Sciatic nerve (tissue), 2 donors: ENCODE data around the gene HES4. TPM values are rescaled to one million over a fixed set of nuclear protein-coding genes. Genes with fewer than 3 reads are reported as not detected.
A peak's percentile ranks its signal among the peaks of the same experiment; 100 is the strongest.

Experiments
- ATAC-seq: fragments of 200-7000 bp; cut with Tn5 transposase; one replicate; pipeline ENCODE4 v1.9.1; 2020; ENCODE audit warnings: mild to moderate bottlenecking, moderate library complexity
- DNase-seq: peaks from one replicate; pipeline ENCODE4 v3.0.0-alpha.2; 2020; ENCODE audit warnings: low spot score
- intact Hi-C: fragments of 100-400 bp; cut with DNase I; formaldehyde crosslinking; loops from one replicate; pipeline ENCODE4 v1.14.2; 2022
- total RNA-seq: library from RNA; stranded (reverse); fragmentation: NEBNext Ultra II Directional; extraction: Animal tissue kit (Norgen Biotek cat#: 25700); gene quantifications from one replicate; pipeline ENCODE4 v1.2.1, GENCODE V29; 2021
- donor health status: DM: no; HTN: no; CAD: no.
- donor health status: DM: no; HTN: no; CAD: no.

Gene HES4
- total RNA-seq, 1 donor from 2014 or later, result 30.5 TPM

DNA sequence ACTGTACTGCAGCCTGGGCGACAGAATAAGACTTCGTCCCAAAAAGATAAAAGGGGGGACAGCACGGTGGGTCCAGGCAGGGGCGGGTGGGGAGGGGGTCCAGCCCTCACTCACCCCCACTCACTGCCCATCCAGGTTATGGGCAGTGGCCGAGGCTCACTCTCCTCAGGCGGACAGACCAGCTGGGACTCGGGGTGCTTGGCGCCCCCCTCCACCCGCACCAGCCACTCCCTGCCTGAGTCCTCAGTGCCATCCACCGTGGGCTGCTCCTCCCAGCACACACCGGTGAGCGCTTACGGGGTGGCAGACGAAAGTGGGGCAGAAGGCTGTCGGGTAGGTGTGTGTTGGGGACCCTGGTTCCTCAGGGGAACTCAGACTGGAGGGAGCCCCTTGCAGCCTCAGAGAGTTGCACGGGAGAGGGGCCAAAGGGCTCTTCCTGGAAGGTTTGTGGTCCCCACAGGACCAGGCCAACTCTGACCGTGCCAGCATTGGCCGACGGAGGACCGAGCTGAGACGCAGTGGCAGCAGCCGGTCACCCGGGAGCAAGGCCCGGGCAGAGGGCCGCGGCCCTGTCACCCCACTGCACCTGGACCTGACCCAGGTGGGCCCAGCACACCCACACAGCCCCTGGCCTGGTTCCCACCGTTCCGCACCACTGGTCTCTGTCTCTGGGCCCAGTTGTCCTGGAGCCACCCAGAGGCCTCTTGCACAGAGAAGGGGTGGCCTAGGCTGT lies 27.0 kb downstream of the HES4 start:
- ATAC-seq, result no peak

DNA sequence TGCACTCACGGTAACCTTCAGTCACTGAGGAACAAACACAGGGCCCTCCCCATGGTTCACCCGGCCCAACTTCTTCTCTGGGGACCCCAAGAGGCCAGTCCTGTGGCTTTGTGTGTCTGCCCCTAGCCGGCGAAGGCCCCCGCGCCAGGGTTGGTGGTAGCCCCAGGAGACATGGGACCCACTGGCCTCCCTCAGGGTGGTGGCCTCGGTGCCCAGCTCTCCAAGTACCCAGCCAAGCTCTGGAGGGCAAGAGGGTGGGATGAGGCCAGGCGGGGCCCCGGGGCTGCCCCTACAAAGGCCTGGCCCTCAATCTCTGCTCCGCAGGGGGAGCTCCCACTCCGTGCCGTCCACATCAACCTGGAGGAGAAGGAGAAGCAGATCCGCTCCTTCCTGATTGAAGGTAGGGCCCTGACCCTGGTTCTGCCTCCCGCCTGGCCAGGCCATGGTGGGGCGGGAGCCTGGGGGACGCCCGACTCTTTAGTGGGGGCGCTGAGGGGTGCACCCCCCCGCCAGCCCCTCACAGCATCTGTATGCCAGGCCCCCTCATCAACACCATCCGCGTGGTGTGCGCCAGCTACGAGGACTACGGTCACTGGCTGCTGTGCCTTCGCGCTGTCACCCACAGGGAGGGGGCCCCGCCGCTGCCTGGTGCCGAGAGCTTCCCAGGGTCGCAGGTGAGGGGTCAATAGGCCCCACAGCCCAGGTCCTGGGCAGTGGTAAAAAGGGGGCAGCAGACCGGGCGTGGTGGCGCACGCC lies 28.0 kb downstream of the HES4 start:
- DNase-seq, result no peak
- intact Hi-C loops, result no loop called here
- no peak for ATAC-seq

More for the DNA sequence above, 27.0 kb downstream of the HES4 start:
- DNase-seq, result no peak
- intact Hi-C loops, result no loop called here

DNA sequence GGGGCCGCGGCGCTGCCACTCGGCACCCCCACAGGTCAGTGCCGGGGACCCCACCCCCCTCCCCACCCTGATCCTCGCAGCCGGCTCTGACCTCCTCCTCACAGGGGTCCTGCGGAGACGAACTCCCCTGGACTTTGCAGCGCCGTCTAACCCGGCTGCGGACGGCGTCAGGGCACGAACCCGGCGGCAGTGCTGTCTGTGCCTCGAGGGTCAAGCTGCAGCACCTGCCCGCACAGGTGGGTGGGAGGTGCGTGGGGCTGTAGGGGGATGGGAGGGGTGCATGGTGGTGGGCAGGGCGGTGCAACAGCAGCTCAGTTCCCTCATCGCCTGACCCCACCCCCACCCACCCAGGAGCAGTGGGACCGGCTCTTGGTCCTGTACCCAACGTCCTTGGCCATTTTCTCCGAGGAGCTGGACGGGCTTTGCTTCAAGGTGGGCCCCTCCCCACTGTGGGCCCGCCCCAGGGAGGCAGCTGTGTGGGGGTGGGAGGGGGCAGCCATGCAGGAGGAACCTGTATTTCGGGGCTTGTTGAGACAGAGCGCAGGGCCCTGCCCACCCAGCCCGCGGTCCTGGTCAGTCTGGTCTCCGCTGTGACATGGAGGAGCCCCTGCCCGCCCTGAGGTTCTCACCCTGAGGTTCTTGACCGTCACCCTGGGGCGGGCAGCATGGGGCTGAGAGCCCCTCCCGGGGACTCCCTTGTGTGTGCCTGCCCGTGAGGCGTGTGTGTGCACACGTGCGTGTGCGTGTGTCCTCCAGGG lies 28.7 kb downstream of the HES4 start:
- no peak for DNase-seq
- intact Hi-C loops, result no loop called here

DNA sequence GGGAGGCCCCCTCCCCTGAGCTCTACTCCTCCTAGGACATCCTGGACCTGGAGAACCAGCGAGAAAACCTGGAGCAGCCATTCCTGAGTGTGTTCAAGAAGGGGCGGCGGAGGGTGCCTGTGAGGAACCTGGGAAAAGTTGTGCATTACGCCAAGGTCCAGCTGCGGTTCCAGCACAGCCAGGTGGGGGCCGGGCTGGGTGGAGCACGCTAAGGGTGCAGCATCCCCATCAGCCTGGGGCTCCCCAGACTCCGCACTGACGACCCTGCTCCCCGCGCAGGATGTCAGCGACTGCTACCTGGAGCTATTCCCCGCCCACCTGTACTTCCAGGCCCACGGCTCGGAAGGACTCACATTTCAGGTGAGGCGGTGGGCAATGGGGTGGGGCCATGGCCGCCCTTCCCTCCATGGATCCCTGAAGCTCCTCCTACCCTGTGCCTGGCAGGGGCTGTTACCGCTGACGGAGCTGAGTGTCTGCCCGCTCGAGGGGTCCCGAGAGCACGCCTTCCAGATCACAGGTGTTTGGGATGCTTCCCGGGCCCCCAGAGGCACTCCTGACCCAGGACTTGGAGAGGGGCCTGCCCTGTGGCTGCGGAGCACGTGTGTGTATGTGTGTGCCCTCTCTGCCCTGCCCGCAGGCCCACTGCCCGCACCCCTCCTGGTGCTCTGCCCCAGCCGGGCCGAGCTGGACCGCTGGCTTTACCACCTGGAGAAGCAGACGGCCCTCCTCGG lies 29.5 kb downstream of the HES4 start:
- DNase-seq, result no peak
- no peak for ATAC-seq
- intact Hi-C loops, result no loop called here

More for the DNA sequence above, 28.7 kb downstream of the HES4 start:
- ATAC-seq, result no peak

DNA sequence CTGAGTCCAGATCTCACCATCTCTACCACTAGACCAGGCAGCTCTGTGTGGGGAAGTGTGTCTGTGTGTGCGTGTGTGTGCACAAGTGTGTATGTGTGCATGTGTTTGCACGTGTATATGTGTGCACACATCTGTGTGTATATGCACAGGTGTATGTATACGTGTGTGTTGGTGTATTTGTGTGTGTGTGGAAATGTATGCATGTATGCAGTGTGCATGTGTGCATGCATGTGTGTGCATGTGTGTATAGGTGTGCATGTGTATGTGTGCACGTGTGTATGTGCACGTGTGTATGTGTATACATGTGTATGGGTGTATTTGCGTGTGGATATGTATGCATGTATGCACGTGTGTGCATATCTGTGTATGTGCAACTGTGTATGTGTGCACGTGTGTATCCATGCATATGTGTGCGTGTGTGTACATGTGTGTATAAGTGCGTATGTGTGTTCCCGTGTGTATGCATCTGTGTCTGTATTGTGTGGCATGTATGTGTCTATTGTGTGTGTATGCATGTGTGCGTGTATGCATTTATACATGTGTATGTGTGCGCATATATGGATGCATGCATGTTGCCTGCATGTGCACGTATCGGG lies 30.5 kb downstream of the HES4 start:
- intact Hi-C loops, result no loop called here

DNA sequence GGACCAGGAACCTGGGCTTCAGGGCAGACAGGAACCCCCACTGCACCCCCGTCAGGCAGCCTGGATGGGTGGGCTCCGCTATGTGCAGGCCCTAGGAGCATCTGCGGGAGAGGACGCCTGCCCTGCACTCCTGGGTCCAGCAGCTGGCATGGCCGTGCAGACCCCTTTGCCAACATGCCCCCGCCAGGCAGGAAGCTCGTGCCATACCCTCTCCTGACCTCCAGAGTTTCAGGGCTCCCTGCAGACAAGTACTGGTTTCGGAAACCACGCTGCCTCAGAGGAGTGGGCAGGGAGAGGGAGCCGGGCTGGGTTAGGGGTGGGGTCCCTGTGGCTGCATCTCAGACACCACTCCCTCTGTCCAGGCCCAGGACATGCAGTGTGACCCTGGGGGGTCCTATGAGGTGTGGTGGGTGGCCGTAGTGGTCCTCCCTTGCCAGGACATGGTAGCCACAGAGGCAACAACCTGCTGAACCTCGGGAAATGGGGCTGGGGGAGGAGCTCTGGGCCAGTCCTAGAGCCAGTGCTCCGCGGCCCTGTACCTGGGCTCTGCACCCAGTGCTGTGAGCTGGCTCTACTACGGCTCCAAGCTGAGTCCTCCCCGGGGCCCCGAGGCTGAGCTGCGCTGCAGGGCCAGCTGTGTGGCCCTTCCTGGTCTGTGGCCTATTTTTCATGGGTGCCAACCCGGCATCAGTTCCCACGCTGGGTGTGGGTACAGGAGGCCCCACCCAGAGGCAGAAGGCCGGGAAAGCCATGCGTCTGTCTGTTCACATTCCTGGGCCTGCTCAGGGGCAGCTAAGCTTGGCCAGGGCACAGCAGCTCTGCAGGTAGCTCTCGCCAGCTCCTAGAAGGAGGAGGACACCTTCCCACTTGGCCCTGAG lies 32.2 kb downstream of the HES4 start:
- intact Hi-C loops, result no loop called here
- ATAC-seq (no peak), DNase-seq (no peak)

More for the DNA sequence above, 30.5 kb downstream of the HES4 start:
- ATAC-seq (no peak), DNase-seq (no peak)

DNA sequence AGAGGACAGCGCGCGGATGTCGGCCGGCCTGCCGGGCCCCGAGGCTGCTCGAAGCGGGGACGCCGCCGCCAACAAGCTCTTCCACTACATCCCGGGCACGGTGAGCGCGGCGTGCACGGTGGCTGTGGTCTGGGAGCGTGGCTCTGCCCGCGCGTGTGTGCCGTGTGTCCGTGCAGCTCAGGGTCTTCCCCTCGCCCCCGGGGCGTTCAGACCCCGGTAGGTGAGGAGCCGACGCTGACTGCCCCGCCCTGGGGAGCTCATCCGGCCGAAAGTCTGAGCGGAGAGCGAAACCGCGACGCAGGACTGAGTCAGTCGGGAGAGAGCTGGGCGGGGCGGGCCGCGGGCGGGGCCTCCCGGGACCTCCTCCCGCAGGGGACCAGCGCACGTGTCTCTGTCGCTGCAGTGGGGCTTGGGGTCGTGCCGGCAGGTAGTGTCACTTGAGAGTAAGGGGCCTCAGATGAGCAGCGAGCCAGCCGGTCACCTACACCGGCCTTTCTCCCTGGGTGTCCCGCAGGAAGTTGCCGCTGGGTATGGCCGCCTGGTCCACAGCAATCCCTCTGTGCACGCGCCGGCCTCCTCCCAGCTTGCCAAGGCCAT lies 33.1 kb downstream of the HES4 start:
- peak; percentile 59 for ATAC-seq
- no peak for DNase-seq
- intact Hi-C loops, result no loop called here

DNA sequence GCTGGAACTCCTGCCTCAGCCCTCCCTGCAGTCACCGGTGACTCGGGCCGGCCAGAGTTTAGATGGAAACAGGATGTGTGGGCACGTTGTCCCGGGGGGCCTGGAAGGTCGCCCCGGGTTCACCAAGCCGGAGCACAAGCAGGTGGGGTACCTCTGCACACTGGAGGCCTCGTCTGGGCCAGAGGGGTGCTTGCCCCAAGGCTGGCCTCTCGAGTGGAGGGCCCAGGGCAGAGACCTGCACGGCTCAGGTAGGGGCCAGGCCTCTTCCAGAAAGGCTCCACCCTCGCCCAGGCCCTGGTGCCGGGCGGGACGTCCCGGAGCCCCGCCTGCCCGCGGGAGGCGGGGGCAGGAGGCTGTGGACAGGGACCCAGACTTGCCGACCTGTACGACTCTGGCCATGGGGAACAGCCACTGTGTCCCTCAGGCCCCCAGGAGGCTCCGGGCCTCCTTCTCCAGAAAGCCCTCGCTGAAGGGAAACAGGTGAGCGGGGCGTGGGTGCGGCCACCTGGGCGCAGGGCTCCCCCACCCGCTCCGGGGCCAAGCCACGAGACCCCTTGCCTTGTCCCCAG lies 33.7 kb downstream of the HES4 start, which contains the start of gene PLEKHN1:
Gene PLEKHN1, plus strand, starts transcription at position 348 of the 569 bp plus-strand sequence. Its CDS starts 50 bp downstream, at position 398.
- DNase-seq, result no peak
- intact Hi-C loops, result no loop called here
- ATAC-seq, result no peak

DNA sequence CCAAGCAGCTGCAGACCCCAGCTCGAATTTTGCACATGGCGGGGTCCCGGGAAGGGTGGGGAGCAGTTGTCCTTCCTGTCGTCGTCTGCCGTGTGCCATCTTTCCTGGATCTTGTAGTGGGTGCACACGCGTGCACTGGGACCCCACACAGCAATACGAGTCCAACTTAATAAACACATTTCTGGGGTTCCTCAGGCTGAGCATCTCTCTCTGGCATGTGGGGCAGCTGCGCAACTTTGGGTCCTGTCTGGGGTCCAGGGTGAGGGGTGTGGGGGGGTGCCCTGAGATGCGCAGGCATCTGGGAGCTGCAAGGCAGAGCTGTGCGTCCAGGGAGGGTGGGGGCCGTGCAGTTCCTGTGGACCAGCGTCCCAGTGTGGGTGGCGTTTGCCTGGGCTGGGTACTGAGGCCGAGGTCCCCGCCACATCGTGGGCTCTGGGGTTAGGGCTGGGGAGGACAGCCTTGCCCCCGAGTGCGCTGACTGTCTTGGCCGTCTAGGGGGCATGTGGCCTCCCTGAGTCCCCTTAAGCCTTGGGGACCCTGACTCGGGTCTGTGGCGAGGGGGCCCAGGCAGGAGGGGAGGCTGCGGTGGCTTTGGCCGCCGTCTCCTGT lies 34.3 kb downstream of the HES4 start:
- no peak for ATAC-seq
- intact Hi-C loops, result no loop called here

DNA sequence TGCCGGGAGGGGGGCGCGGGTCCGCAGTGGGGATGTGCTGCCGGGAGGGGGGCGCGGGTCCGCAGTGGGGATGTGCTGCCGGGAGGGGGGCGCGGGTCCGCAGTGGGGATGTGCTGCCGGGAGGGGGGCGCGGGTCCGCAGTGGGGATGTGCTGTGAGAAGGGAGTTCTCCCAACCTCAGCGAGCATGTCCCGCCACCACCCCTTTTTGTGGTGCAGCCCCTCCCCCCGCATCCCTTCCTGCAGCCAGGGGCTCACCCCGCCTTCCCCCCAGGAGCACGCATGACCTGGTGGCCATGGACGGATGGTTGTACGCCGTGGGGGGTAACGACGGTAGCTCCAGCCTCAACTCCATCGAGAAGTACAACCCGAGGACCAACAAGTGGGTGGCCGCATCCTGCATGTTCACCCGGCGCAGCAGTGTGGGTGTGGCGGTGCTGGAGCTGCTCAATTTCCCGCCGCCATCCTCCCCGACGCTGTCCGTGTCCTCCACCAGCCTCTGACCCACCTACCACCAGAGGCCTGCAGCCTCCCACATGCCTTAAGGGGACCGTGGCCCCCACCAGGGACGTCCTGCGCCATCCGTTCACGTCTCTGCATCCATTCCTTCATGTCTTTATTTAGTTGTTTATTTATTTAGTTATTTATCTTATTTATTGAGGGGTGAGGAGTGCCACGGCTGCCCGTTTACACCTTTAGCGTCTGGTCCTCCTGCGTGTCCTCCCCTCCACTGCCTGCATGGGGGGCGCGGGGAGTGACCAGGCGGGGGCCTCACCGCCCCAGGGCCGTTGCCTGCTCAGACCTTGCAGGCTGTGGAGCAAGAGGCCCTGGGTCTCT lies 35.0 kb downstream of the HES4 start:
- ATAC-seq, result no peak
- no peak for DNase-seq
- intact Hi-C loops, result no loop called here

More for the DNA sequence above, 34.3 kb downstream of the HES4 start:
- DNase-seq, result no peak

DNA sequence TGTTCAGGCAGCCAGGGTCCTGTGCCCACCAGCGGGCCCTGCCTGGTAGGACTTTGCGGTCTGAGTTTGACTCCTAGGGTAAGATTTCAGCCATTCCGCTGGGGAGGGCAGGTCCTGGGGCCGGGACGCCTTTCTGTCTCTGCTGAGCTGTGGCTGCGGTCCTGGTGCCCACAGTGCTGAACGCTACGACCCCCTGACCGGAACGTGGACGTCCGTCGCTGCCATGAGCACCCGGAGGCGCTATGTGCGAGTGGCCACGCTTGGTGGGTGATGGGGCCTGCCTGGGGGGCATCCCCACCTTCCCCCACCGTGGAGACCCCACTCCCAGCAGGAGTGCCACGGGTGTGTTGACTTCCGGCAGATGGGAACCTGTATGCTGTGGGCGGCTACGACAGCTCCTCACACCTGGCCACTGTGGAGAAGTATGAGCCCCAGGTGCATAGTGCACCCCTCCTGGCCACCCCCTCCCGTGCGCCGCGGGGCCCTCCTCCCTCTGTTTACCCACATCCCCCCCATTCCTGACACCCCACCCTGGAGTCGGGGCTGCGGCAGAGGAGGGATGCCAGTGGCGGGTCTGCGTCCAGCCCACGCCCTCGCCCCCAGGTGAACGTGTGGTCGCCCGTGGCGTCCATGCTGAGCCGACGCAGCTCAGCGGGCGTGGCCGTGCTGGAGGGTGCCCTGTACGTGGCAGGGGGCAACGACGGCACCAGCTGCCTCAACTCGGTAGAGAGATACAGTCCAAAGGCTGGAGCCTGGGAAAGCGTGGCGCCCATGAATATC lies 36.0 kb downstream of the HES4 start:
- ATAC-seq, result no peak
- DNase-seq, result no peak
- intact Hi-C loops, result no loop called here

DNA sequence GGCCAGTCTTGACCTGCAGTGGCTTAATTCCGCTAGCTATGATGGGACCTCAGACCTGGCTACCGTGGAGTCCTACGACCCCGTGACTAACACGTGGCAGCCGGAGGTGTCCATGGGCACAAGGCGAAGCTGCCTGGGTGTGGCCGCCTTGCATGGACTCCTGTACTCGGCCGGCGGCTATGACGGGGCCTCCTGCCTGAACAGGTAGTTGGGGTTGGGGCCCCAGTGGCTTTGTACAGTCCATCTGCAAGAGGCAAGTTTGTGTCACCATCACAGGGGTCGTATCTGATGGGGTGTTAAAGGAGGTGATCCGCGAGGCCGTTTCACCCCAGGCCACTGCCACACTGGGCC lies 36.6 kb downstream of the HES4 start:
- no peak for ATAC-seq
- no peak for DNase-seq
- intact Hi-C loops, result no loop called here

DNA sequence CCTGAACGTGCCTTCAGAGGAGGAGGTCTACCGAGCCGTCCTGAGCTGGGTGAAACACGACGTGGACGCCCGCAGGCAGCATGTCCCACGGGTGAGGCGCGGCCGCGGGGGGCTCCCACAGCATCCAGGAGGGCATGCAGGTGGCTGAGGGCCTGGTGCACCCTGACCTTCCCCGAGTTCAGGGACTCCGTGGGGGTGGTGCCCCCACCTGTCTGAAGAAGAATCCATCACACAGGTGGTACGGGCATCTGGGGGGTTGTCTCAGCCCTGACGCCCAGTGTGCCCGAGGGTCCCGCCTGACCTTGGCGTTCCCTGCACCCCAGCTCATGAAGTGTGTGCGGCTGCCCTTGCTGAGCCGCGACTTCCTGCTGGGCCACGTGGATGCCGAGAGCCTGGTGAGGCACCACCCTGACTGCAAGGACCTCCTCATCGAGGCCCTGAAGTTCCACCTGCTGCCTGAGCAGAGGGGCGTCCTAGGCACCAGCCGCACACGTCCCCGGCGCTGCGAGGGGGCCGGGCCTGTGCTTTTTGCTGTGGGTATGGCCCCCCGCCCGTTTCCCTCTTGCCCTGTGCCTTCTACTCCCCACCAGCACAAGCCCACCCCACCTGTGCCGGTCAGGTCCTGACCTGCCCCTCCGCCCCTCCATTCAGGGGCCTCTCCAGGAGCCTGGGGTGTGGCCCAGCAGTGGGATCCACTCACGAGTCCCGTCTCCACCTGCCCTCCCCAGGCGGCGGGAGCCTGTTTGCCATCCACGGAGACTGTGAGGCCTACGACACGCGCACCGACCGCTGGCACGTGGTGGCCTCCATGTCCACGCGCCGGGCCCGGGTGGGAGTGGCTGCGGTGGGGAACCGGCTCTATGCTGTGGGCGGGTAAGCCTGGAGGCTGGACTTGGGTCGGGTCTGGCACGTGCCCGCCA lies 37.3 kb downstream of the HES4 start:
- intact Hi-C loops, result no loop called here
- no peak for DNase-seq
- ATAC-seq, result no peak

DNA sequence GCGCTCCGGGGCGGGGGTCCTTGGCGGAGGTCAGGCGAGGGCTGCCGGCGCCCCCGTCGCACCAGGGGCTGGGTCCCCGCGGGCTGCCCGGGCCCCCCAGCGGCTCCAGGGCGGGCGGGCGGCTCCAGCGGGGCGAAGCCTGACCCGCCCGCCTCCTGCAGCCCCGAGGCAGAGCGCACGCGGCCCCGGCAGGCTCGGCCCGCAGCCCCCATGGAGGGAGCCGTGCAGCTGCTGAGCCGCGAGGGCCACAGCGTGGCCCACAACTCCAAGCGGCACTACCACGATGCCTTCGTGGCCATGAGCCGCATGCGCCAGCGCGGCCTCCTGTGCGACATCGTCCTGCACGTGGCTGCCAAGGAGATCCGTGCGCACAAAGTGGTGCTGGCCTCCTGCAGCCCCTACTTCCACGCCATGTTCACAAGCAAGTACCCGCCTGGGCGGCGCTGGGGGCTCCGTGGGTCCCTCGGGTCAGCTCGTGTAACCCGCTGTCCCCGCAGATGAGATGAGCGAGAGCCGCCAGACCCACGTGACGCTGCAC lies 38.7 kb downstream of the HES4 start:
- ATAC-seq (no peak), DNase-seq (no peak)
- intact Hi-C loops, result no loop called here
